ENCODE results near the gene TSSK6.

Gene TSSK6

DNA sequence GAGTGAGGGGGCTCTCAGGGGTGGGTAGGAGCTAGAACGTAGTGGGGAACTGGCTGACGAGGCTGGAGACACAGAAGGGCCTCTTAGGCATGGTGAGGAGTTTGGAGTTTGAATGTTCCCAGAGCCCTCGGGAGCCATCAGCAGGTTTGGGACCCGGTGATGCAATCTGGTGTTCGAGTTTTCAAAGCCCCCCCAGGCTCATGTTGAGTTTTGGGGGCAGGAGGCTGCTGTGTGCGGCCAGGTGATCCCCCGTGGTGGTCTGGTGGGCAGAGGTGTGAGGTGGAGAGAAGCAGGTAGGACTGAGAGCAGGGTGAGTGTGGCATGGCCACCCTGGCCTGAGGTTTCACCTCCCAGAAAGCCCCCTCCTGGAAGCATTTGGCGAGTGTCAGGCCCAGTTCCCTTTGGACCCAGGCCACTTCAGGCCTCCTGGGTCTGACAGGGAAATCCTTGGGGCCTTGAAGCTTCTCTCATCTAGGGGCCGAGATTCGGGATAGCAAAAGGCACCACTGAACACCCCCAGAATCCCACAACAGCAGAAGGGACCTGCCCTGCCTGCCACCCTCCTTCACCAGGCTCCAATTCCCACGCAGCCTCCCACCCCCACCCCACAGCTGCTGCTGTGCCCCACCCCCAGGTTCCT is 14.6 kb upstream of the TSSK6 start:
- TF ChIP-seq, protein P1, sequence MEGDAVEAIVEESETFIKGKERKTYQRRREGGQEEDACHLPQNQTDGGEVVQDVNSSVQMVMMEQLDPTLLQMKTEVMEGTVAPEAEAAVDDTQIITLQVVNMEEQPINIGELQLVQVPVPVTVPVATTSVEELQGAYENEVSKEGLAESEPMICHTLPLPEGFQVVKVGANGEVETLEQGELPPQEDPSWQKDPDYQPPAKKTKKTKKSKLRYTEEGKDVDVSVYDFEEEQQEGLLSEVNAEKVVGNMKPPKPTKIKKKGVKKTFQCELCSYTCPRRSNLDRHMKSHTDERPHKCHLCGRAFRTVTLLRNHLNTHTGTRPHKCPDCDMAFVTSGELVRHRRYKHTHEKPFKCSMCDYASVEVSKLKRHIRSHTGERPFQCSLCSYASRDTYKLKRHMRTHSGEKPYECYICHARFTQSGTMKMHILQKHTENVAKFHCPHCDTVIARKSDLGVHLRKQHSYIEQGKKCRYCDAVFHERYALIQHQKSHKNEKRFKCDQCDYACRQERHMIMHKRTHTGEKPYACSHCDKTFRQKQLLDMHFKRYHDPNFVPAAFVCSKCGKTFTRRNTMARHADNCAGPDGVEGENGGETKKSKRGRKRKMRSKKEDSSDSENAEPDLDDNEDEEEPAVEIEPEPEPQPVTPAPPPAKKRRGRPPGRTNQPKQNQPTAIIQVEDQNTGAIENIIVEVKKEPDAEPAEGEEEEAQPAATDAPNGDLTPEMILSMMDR (IDR thresholded peaks at IDR 0.05; ENCODE audit: low read depth, low read length): no peak
- DNase-seq (ENCODE audit: extremely low read depth, low read depth): no peak

DNA sequence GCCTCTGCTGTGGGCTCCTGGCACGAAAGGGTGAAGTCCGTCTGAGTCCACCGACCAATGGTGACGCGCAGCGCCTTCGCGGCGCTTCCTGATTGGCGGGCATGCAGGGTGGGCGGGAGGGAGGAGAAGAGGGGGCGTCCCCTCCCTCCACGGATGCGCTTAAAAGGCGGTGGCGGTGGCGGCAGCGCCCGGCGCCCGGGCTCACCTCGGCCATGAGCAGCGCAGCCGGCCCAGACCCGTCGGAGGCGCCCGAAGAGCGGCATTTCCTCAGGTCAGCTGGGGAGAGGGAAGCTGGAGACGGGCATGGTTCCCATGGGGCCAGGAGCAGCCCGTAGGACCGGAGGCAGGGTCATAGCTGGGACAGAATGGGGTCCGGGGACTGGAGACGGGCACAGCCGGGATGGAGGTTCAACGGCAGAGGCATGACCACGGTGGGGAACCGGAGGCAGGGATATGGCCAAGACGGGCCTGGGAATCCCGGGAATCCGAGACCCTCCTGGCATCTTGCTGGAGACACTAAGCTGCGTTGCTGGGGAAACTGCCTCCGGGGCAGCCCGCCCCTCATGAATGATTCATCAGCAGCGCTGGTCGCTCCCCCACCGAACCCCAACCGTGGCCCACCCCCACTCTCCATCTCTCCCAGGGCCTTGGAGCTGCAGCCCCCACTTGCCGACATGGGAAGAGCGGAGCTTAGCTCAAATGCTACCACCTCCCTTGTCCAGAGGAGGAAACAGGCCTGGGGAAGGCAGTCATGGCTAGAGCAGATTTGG is 13.6 kb upstream of the TSSK6 start, which contains the start of gene YJEFN3:
Gene YJEFN3, plus strand, starts transcription at position 191 of the 770 bp plus-strand sequence. Its CDS starts 22 bp downstream, at position 213.
- no peak for DNase-seq (ENCODE audit: extremely low read depth, low read depth)
- TF ChIP-seq, protein P1 (IDR thresholded peaks at IDR 0.05; ENCODE audit: low read depth, low read length): no peak

DNA sequence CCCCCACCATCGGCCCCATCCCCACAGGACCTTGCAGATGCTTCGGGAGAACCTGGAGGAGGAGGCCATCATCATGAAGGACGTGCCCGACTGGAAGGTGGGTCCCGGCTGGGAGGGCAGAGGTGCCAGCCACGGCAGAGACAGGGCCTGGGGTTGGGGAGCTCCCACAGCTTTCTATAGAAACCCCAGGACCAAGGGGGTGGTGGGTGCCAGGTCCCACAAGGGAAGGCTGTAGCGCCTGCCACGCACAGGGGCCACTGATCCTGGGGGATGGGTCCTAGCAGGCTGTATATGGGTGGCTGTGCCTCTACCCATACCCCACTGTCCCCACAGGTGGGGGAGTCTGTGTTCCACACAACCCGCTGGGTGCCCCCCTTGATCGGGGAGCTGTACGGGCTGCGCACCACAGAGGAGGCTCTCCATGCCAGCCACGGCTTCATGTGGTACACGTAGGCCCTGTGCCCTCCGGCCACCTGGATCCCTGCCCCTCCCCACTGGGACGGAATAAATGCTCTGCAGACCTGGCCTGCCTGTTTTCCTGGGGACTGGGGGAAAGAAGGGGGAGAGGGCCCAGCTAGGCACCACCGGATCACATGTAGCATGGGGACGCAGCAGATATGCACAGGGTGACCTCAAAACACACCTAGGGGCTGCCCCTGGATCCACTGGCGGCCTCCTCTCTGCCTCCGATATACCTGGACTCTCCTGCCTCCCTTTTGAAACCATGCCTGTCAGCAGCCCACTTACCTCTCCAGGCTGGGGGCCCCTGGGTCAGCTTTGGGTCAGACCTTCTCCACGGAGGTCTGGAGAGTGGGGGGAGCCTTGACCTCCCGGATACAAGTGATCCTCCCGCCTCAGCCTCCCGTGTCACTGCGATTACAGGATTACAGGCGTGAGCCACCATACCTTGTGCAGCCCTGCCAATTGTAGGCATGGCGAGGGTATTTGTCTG is 12.6 kb upstream of the TSSK6 start:
- TF ChIP-seq, protein P1 (IDR thresholded peaks at IDR 0.05; ENCODE audit: low read depth, low read length): no peak

DNA sequence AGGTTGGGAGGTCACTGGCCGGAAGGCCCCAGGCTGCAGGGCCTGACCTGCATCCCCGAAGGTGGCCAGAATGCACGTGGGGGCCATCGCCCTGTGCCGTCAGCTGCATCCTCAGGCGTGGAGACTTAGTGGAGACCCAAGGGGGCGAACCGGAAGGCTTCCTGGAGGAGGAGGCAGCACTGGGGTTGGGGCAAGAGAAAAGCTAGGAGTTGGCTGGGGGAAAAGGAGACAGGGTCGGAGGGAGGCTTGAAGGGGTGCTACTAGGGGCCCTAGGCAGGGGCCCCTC is 12.0 kb upstream of the TSSK6 start:
- TF ChIP-seq, protein P1 (IDR thresholded peaks at IDR 0.05; ENCODE audit: low read depth, low read length): no peak

More for the DNA sequence above, 12.6 kb upstream of the TSSK6 start:
- DNase-seq (ENCODE audit: extremely low read depth, low read depth): no peak

DNA sequence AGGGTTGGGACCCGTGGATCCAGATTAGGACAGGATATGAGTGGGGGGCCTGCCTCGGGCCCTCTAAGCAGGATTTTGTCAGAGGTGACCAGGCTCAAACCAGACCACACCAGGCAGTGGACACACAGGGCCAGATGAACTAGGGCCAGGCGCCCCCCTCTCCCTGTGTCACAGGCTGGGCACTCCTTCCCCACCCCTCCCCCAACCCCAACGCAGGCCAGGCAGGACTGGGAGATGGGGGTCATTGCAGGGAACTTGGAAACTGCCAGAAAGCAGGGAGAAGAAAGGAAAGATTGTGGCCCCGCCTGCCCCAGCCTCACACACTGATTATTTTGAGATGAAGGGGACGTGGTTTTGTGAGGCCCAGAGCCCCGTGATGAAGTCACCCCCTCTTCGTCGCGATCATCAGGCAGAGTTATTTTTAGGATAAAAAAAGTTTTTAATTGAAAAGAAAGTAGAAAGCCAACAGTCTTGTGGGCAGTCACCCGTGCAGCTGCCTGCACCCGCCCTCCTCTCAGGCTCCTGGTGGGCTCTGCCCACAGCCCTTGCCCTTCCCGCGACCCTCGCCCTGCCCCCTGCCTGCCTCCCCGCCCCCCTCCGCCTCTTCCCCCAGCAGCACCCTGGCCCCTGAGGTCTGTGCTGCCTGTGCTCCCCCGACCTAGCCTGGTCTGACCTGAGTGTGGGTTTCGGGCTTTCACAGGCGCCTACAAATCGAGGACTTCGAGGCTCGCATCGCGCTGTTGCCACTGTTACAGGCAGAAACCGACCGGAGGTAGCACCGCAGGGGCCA is 11.4 kb upstream of the TSSK6 start:
- TF ChIP-seq, protein P1 (IDR thresholded peaks at IDR 0.05; ENCODE audit: low read depth, low read length): no peak

More for the DNA sequence above, 12.0 kb upstream of the TSSK6 start:
- no peak for DNase-seq (ENCODE audit: extremely low read depth, low read depth)

DNA sequence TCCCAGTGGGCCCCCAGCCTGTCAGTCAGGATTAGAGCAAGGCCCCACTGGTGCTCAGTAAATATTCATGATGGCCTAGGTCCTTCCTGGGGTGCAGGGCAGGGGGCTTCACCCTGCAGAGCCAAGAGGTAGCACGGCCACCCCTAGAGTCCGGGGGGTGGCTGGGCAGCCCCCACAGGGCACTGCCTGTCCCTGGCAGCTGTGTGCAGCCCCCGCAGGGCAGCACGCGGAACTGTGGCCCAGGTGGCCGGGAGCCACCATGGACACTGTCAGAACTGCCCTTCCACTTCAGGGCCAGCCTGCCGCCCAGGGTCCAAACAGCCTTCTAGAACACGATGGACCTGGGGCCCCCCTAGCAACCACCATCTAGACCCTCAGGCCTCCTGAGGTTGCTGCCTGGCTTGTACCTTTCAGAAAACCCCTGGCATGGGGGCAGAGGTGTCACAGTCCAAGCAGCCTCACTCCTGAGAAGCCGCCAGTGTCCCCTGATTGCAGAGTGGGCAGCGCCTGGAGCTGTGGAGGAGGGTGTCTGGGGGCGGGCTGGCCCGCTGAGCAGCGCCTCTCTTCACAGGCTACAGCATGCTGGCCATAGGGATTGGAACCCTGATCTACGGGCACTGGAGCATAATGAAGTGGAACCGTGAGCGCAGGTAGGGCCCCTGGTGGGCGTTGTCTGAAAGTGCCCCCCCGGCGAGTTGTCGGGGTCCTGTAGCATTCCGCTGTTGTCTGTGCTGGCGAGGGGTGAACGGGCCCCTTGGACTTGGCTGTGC is 10.4 kb upstream of the TSSK6 start:
- TF ChIP-seq, protein P1 (IDR thresholded peaks at IDR 0.05; ENCODE audit: low read depth, low read length): no peak
- no peak for DNase-seq (ENCODE audit: extremely low read depth, low read depth)

More for the DNA sequence above, 11.4 kb upstream of the TSSK6 start:
- DNase-seq (ENCODE audit: extremely low read depth, low read depth): no peak
